Articular chondrocyte of knee joint (primary cell): ENCODE measurements around the gene THSD1. TPM values are rescaled to one million over a fixed set of nuclear protein-coding genes. Genes with fewer than 3 reads are reported as not detected.

ENCODE experiments used
- small RNA-seq: library from RNA; depleted of rRNA; stranded (forward); fragments of <200 nt; gene quantifications from one replicate; pipeline ENCODE3, GENCODE V24; 2012
- total RNA-seq: library from RNA; depleted of rRNA; stranded (reverse); fragments of >200 nt; gene quantifications from 2 replicates; pipeline ENCODE4 v1.2.3, GENCODE V29; 2012

The THSD1 gene, protein sequence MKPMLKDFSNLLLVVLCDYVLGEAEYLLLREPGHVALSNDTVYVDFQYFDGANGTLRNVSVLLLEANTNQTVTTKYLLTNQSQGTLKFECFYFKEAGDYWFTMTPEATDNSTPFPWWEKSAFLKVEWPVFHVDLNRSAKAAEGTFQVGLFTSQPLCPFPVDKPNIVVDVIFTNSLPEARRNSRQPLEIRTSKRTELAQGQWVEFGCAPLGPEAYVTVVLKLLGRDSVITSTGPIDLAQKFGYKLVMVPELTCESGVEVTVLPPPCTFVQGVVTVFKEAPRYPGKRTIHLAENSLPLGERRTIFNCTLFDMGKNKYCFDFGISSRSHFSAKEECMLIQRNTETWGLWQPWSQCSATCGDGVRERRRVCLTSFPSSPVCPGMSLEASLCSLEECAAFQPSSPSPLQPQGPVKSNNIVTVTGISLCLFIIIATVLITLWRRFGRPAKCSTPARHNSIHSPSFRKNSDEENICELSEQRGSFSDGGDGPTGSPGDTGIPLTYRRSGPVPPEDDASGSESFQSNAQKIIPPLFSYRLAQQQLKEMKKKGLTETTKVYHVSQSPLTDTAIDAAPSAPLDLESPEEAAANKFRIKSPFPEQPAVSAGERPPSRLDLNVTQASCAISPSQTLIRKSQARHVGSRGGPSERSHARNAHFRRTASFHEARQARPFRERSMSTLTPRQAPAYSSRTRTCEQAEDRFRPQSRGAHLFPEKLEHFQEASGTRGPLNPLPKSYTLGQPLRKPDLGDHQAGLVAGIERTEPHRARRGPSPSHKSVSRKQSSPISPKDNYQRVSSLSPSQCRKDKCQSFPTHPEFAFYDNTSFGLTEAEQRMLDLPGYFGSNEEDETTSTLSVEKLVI
- 22.0 and 34.0 TPM in 2 replicates for total RNA-seq

DNA sequence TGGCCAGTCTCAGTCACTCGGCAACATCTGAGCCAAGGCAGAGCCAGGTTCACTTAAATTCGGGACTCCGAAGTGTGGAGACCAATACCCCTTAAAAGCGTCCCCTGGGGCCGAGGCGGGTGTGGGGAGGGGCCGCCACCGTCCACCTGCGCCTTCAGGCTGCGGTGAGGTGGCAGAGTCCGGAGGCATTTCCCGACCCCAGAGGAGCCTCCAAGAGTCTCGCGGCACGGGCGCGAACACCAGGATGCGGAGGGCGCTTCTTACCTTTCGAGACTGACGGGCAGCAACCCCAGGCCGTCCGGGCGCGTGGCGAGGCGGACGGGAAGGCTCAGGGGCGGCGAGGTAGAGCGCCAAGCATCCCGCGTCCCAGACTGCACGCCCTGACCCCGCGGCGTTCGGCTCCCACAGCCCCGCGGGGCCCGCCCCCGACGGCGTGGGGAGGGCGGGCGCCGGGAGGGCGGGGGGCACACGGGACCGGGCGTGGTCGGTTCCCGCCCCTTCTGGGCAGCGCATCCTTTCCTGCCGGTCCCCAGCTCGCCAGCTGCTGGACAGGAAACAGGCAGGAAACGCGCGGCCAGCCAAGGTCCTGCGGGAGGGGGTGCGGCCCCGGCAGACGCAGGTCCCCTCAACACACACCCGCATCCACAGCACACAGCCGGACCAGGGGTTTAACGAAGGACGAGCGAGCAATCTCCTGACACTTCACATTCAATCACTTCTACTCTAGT, at the start of gene THSD1:
THSD1 (minus strand) TSS at position 406 of the 728 bp plus-strand sequence. CDS start 3,572 bp downstream, outside the sequence.

DNA sequence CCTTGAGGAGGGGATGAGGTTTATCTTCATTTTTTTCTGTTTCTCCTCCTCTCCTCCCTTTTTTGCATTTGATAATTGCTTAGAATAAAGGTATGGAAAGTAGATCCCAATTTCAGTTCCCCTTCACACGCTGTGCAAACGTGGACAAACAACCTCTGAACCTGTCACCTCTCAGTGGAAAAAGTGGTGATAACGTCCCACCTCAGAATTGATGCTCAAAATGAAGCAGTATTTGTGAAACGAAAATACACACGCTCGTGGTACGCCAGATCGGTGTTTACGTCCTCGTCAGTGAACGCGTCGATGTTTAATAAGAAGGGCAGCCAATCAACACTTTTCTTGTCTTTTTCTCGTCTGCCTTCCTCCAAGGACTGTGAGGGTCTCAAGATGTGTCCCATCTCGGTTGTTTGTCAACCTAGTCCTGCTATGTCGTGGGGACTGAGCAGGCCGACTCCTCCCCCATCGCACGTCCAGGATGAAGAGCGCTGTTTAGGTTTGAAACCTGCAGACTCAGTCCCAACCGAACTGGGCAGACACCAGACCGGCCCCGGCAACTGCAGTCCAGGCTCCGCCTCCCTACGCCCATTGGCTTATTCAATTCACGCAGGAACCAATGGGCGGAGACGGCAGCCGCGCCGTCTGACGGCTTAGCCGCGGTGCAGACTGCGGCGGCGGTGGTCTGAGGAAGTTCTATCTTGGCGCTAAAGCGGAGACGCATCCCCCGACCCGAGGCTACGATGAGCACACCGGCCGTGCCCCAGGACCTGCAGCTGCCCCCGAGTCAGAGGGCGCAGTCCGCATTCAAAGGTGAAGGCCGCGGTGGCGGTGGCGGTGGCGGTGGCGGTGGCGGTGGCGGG, 49.1 kb upstream of the THSD1 start, which contains the start of gene CKAP2:
CKAP2 (plus strand) TSS at position 659 of the 857 bp plus-strand sequence; CDS start at position 738, 79 bp downstream.

DNA sequence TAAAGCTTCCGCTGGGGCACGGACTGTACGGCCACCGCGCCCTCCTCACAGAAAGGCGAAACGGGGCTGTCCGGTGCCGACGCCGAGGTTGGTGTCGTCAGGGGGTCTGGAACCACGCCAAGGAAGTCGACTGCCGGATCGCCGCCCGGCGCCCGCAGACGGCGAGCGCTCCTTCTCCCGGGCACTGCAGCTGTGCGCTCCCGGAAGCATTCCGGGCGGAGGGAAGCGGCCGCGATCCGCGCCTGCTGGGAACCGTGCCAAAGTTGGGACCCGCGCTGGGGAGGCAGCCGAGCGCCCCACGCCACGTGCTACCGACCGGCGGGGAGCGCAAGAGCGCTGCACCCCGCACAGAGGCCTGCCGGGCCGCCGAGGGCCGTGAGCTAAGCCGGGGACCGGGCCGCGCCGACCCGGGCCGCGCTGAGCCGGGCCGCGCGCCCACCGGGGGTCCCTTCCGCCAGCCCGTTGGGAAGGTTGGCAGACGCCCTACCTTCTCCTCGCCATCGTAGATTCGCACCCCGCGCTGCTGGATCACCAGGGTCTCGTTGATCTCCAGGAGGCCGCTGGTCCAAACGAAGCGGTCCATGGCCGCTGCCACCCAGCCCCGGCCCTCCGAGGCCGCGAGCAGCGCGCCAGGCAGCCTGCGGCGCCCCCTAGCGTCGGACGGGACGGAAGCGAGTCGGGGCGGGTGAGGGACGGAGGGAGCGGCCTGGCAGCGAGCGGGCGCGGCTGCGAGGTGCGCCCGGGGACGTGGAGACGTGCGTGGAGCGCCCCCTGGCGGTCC, 44.2 kb upstream of the THSD1 start, which contains the start of gene VPS36:
VPS36 (minus strand) TSS at position 623 of the 781 bp plus-strand sequence; CDS start at position 583, 40 bp downstream.

Small RNA genes lying within 50 kb of the gene (small RNA-seq; reads per million reads assigned to genes)
- not detected for gene RNY4P24

Other genes starting within 250 kb of the THSD1 start
- 11.6 and 13.6 TPM in 2 replicates for gene NEK3, start 246.6 kb downstream of the THSD1 start, total RNA-seq
- gene VPS36, start 44.5 kb upstream of the THSD1 start, total RNA-seq = 51.6 and 53.4 TPM in 2 replicates
- gene CKAP2, start 49.3 kb upstream of the THSD1 start, total RNA-seq = 47.3 and 68.5 TPM in 2 replicates
- 3.7 and 4.8 TPM in 2 replicates for gene HNRNPA1L2, start 236.3 kb upstream of the THSD1 start, total RNA-seq
- 40.1 and 54.4 TPM in 2 replicates for gene SUGT1, start 246.7 kb upstream of the THSD1 start, total RNA-seq